H1 (cell line): ENCODE measurements around the gene TMEM269. TPM values are rescaled to one million over a fixed set of nuclear protein-coding genes. Genes with fewer than 3 reads are reported as not detected.

Source experiments
- CTCF ChIA-PET: fragments of 300-600 bp; sonication (Branson Sonifier 250); formaldehyde crosslinking; loops from one replicate; lab custom pipeline; 2021; ENCODE audit not compliant: partially characterized antibody; lab: Charles Lee
- POLR2A ChIA-PET: fragments of 300-600 bp; sonication (Branson Sonifier 250); formaldehyde crosslinking; loops from one replicate; lab custom pipeline; 2021; ENCODE audit warnings: inconsistent platforms; ENCODE audit not compliant: partially characterized antibody; lab: Charles Lee
- DNase-seq, 2 experiments: peaks; one replicate each; pipeline versions ENCODE4 v3.0.0 to v3.0.0-alpha.2; 2010 to 2022; ENCODE audit warnings: low spot score in 2 of 2, low read depth in 1 of 2, mixed read lengths in 1 of 2
- FAIRE-seq: peaks from 2 replicates; lab custom pipeline; 2011; peaks lifted over from hg19 to GRCh38; lab: Jason Lieb, UNC
- H2AFZ ChIP-seq: 2 replicates; pipeline ENCODE4 v1.8.1; 2012; ENCODE audit warnings: low read length, inconsistent platforms
- H2AK5ac ChIP-seq: 2 replicates; pipeline ENCODE4 v1.6.1; 2013; ENCODE audit warnings: low read depth, low read length
- H2BK120ac ChIP-seq: replicated peaks from 2 replicates; pipeline ENCODE3; 2013; ENCODE audit warnings: low read depth, low read length, inconsistent platforms
- H2BK12ac ChIP-seq: 2 replicates; pipeline ENCODE4 v1.6.1; 2013; ENCODE audit warnings: low read depth, low read length
- H2BK15ac ChIP-seq: 2 replicates; pipeline ENCODE4 v1.6.1; 2013; ENCODE audit warnings: low read length
- H2BK20ac ChIP-seq: 2 replicates; pipeline ENCODE4 v1.6.1; 2013; ENCODE audit warnings: low read length
- H2BK5ac ChIP-seq: 2 replicates; pipeline ENCODE4 v1.6.1; 2013; ENCODE audit warnings: low read depth, low read length
- H3K14ac ChIP-seq: 2 replicates; pipeline ENCODE4 v1.6.1; 2013; ENCODE audit warnings: inconsistent platforms; ENCODE audit not compliant: insufficient read length
- H3K18ac ChIP-seq: 2 replicates; pipeline ENCODE4 v1.6.1; 2013; ENCODE audit warnings: low read length; ENCODE audit errors: extremely low read depth
- H3K23ac ChIP-seq: 2 replicates; pipeline ENCODE4 v1.6.1; 2013; ENCODE audit warnings: inconsistent platforms; ENCODE audit not compliant: insufficient read length
- H3K23me2 ChIP-seq: 2 replicates; pipeline ENCODE4 v1.6.1; 2013; ENCODE audit warnings: low read depth, low read length
- H3K27ac ChIP-seq: 2 replicates; pipeline ENCODE4 v1.6.1; 2011; ENCODE audit warnings: low read depth, low read length, inconsistent platforms
- H3K27me3 ChIP-seq, 4 experiments: replicated peaks in 1 of 4; 1 replicate in 1 of 4; 2 replicates in 3 of 4; pipeline versions ENCODE4 v1.6.1 to v1.8.1; 2011 to 2013; ENCODE audit warnings: low read length in 3 of 4, mild to moderate bottlenecking in 3 of 4, inconsistent platforms in 2 of 4, mixed read lengths in 2 of 4, moderate library complexity in 1 of 4; ENCODE audit not compliant: control insufficient read depth in 3 of 4, insufficient read depth in 3 of 4; ENCODE audit errors: extremely low read depth in 1 of 4
- H3K36me3 ChIP-seq, 4 experiments: 2 replicates each; pipeline versions ENCODE4 v1.6.1 to v1.8.1; 2011 to 2013; ENCODE audit warnings: mild to moderate bottlenecking in 4 of 4, low read length in 3 of 4, moderate library complexity in 2 of 4, control low read depth in 1 of 4, inconsistent platforms in 1 of 4; ENCODE audit not compliant: insufficient read depth in 4 of 4, control insufficient read depth in 2 of 4
- H3K4ac ChIP-seq: replicated peaks from 2 replicates; pipeline ENCODE3; 2013; ENCODE audit warnings: low read length, low read depth, mixed read lengths, inconsistent platforms; ENCODE audit not compliant: insufficient read length
- H3K4me1 ChIP-seq, 4 experiments: replicated peaks in 1 of 4; 1 replicate in 1 of 4; 2 replicates in 3 of 4; pipeline versions ENCODE4 v1.6.1 to v1.8.1; 2011 to 2013; ENCODE audit warnings: low read length in 3 of 4, inconsistent platforms in 2 of 4, mixed read lengths in 1 of 4; ENCODE audit not compliant: insufficient read depth in 4 of 4, control insufficient read depth in 3 of 4
- H3K4me2 ChIP-seq, 2 experiments: 2 replicates each; pipeline versions ENCODE4 v1.6.1 to v1.8.1; 2011 to 2013; ENCODE audit warnings: low read depth in 2 of 2, low read length in 2 of 2, control low read depth in 1 of 2, inconsistent platforms in 1 of 2, mild to moderate bottlenecking in 1 of 2; ENCODE audit not compliant: insufficient read depth in 1 of 2
- H3K4me3 ChIP-seq, 4 experiments: fragments of 200-600, 300-600 bp in 1 of 4; sonication (generic), shearing (Covaris generic), sonication (Bioruptor Twin) in 1 of 4; 2 replicates each; pipeline versions ENCODE4 v1.5.1 to v1.8.1; 2011 to 2016; ENCODE audit warnings: low read length in 4 of 4, low read depth in 3 of 4, control low read depth in 2 of 4, inconsistent platforms in 2 of 4, mild to moderate bottlenecking in 2 of 4, mixed read lengths in 1 of 4, moderate library complexity in 1 of 4; ENCODE audit not compliant: insufficient read depth in 2 of 4; ENCODE audit errors: extremely low read depth in 1 of 4
- H3K56ac ChIP-seq: replicated peaks from 2 replicates; pipeline ENCODE3; 2013; ENCODE audit warnings: low read depth, mild to moderate bottlenecking, mixed read lengths, low read length, inconsistent platforms; ENCODE audit not compliant: insufficient read length
- H3K79me1 ChIP-seq: 2 replicates; pipeline ENCODE4 v1.6.1; 2013; ENCODE audit warnings: low read depth, low read length, control low read depth
- H3K79me2 ChIP-seq, 2 experiments: 2 replicates each; pipeline versions ENCODE4 v1.6.1 to v1.8.1; 2012 to 2013; ENCODE audit warnings: low read length in 2 of 2, mild to moderate bottlenecking in 2 of 2, inconsistent platforms in 1 of 2; ENCODE audit not compliant: insufficient read depth in 2 of 2, control insufficient read depth in 1 of 2
- H3K9ac ChIP-seq, 4 experiments: replicated peaks in 1 of 4; 1 replicate in 1 of 4; 2 replicates in 3 of 4; pipeline versions ENCODE4 v1.6.1 to v1.8.1; 2011 to 2013; ENCODE audit warnings: low read depth in 3 of 4, low read length in 3 of 4, control low read depth in 2 of 4, mild to moderate bottlenecking in 2 of 4, moderate library complexity in 2 of 4, inconsistent platforms in 1 of 4; ENCODE audit errors: extremely low read depth in 1 of 4
- H3K9me3 ChIP-seq, 2 experiments: 2 replicates each; pipeline versions ENCODE4 v1.6.1 to v1.8.1; 2012 to 2013; ENCODE audit warnings: mild to moderate bottlenecking in 2 of 2, moderate library complexity in 2 of 2, control low read depth in 1 of 2, inconsistent platforms in 1 of 2, low read depth in 1 of 2, low read length in 1 of 2, mixed read lengths in 1 of 2; ENCODE audit not compliant: insufficient read depth in 2 of 2
- H4K20me1 ChIP-seq, 2 experiments: replicated peaks in 1 of 2; 2 replicates each; pipeline versions ENCODE3 to v1.8.1; 2011 to 2013; ENCODE audit warnings: inconsistent platforms in 2 of 2, low read length in 2 of 2, mild to moderate bottlenecking in 1 of 2; ENCODE audit not compliant: insufficient read depth in 2 of 2, control insufficient read depth in 1 of 2
- H4K5ac ChIP-seq: 2 replicates; pipeline ENCODE4 v1.6.1; 2013; ENCODE audit warnings: low read length, low read depth, mixed read lengths, inconsistent platforms; ENCODE audit not compliant: insufficient read length
- H4K8ac ChIP-seq: 2 replicates; pipeline ENCODE4 v1.8.0; 2013; ENCODE audit warnings: mild to moderate bottlenecking, moderate library complexity, low read length, inconsistent platforms; ENCODE audit not compliant: insufficient read depth; ENCODE audit errors: extremely low read depth
- H4K91ac ChIP-seq: replicated peaks from 2 replicates; pipeline ENCODE3; 2013; ENCODE audit warnings: low read length, mixed read lengths, inconsistent platforms; ENCODE audit not compliant: insufficient read length
- ASH2L ChIP-seq: fragments of 200-600, 300-600 bp; sonication (generic); IDR thresholded peaks from one replicate; pipeline ENCODE4 v1.7.1; 2017; ENCODE audit warnings: low read length
- CHD1 ChIP-seq: IDR thresholded peaks from 2 replicates; pipeline ENCODE4 v1.6.1; 2012; ENCODE audit warnings: low read depth, low read length, improper control_type of control experiment
- CTCF ChIP-seq, 3 experiments: IDR thresholded peaks; 1 replicate in 2 of 3; 2 replicates in 1 of 3; pipeline versions ENCODE4 v1.5.1 to v1.6.1; 2011; ENCODE audit warnings: low read length in 3 of 3, mild to moderate bottlenecking in 3 of 3, inconsistent platforms in 2 of 3, low read depth in 1 of 3, moderate library complexity in 1 of 3; ENCODE audit not compliant: insufficient read depth in 1 of 3; ENCODE audit errors: control extremely low read depth in 1 of 3
- GABPA ChIP-seq: IDR thresholded peaks from 2 replicates; pipeline ENCODE4 v1.6.1; 2011; ENCODE audit warnings: mild to moderate bottlenecking, low read length, moderate library complexity, borderline replicate concordance; ENCODE audit not compliant: insufficient read depth
- POLR2A ChIP-seq, 2 experiments: IDR thresholded peaks; 1 replicate in 1 of 2; 2 replicates in 1 of 2; pipeline ENCODE4 v1.6.1; 2011; ENCODE audit warnings: low read depth in 2 of 2, low read length in 2 of 2, mild to moderate bottlenecking in 2 of 2; ENCODE audit errors: control extremely low read depth in 1 of 2
- SP1 ChIP-seq: IDR thresholded peaks from 2 replicates; pipeline ENCODE4 v1.6.1; 2011; ENCODE audit warnings: low read depth, low read length
- SUZ12 ChIP-seq: fragments of 200-600 bp; sonication (generic); IDR thresholded peaks from 2 replicates; pipeline ENCODE4 v1.6.1; 2012; ENCODE audit warnings: mild to moderate bottlenecking, inconsistent platforms, low read length, moderate library complexity, mixed read lengths
- TAF7 ChIP-seq: optimal IDR thresholded peaks from 2 replicates; pipeline ENCODE3; 2011; ENCODE audit warnings: low read depth, mild to moderate bottlenecking, inconsistent platforms, low read length, moderate library complexity, borderline replicate concordance
- YY1 ChIP-seq: IDR thresholded peaks from 2 replicates; pipeline ENCODE4 v1.6.1; 2011; ENCODE audit warnings: low read depth, mild to moderate bottlenecking, low read length
- WGBS, 2 experiments: shearing (Covaris generic) in 1 of 2; methylation state at CpG; one replicate each; pipeline versions ENCODE4 v1.1.6 to v1.1.7; 2013 to 2015; ENCODE audit warnings: low lambda C conversion rate in 2 of 2, mixed read lengths in 2 of 2, inconsistent platforms in 1 of 2, low coverage in 1 of 2, missing lambda C conversion rate in 1 of 2; ENCODE audit not compliant: insufficient replicate concordance in 2 of 2, insufficient coverage in 1 of 2, insufficient read length in 1 of 2; ENCODE audit errors: extremely low coverage in 1 of 2, missing lambda C conversion rate in 1 of 2; 5-methylcytosine and 5-hydroxymethylcytosine counted together
- polyA plus RNA-seq, 7 experiments: library from polyadenylated mRNA; depleted of rRNA in 3 of 7; stranded (reverse) in 5 of 7; unstranded in 2 of 7; fragments of >200 nt in 5 of 7; fragments of 200-250 nt in 2 of 7; gene quantifications; 1 replicate in 5 of 7; 2 replicates in 1 of 7; 4 replicates in 1 of 7; pipeline versions ENCODE4 v1.2.1 to v1.2.3, GENCODE V29; 2011 to 2013; ENCODE audit warnings: missing spikeins in 2 of 7, mixed read lengths in 2 of 7
- total RNA-seq: library from RNA; stranded (reverse); fragmentation: NEBNext Ultra II Directional; extraction: Animal tissue kit (Norgen Biotek cat#: 25700); gene quantifications from 2 replicates; pipeline ENCODE4 v1.2.1, GENCODE V29; 2021
- TF ChIP-seq, protein P1 (sequence below): IDR thresholded peaks from 2 replicates; pipeline ENCODE4 v1.6.1; 2012; ENCODE audit warnings: low read length, inconsistent platforms

TMEM269 gene
- total and polyA plus RNA-seq, 2 of the 8 experiments (the other 6 are each of a cell fraction or from before 2014, with no cell fraction given): 0.14 to 0.35 TPM

DNA sequence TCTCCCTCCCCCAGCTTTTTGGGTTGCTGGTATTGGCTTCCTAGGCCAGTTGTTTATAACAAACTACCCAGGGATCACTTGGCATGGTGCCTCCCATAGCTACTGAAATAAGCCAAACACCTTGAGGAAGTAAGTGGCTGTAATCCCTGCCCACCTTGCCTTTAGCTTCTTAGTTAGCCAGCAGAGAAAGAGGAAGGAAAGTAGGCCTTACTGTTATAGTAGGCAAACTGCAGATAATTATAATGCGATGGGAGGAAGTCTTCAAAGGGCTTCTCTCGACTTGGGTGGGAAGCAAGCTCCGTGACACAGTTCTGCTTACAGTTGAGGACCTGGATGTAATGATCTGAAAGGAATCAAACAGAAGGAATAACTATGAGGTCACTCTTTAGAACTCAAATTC, 26.1 kb upstream of the TMEM269 start:
- H3K14ac ChIP-seq: no peak overlapping the region
- H3K4me3 ChIP-seq: no peak overlapping the region
- H2BK20ac ChIP-seq: no peak overlapping the region
- no peaks in the 10 kb centered on the region for H3K23me2 ChIP-seq
- CTCF ChIA-PET: interaction anchor here (0.9 to 6.8 kb wide), 8 partner anchors 14 to 314 kb away, joined by 3 to 77 read pairs (median 6); partner anchors contain the start of gene CLDN19
- no peak overlapping the region for H4K5ac ChIP-seq
- no peak overlapping the region for H3K56ac ChIP-seq
- H3K4ac ChIP-seq: no peak overlapping the region
- POLR2A ChIA-PET: interaction anchor here (1.8 kb wide), 1 partner anchor 76 kb away, joined by 9 read pairs; the partner anchor contains the start of gene YBX1
- no peak overlapping the region for H2BK12ac ChIP-seq
- no peak overlapping the region for H2BK120ac ChIP-seq
- no peak overlapping the region for H4K91ac ChIP-seq
- no peak overlapping the region for H2BK5ac ChIP-seq
- H3K18ac ChIP-seq: no peak overlapping the region
- no peak overlapping the region for H3K9ac ChIP-seq
- FAIRE-seq (no peak), DNase-seq (no peak)
- H4K8ac ChIP-seq: no peak overlapping the region
- H3K9me3 ChIP-seq: no peaks in the 10 kb centered on the region
- no peak overlapping the region for H3K27ac ChIP-seq
- H2BK15ac ChIP-seq: no peak overlapping the region
- H3K27me3 ChIP-seq: no peaks in the 10 kb centered on the region
- no peaks in the 10 kb centered on the region for H3K79me1 ChIP-seq
- WGBS, 2 experiments: 90% methylated on average over 3 of the region's 3 CpGs; no CpG with 5 or more reads in 1 of the 2 experiments
- no peaks in the 10 kb centered on the region for H4K20me1 ChIP-seq
- H3K23ac ChIP-seq: no peak overlapping the region
- no peak overlapping the region for H2AFZ ChIP-seq
- H3K36me3 ChIP-seq: peaks cover 8 to 46% (median 34%) of the 10 kb centered on the region in 4 experiments; a peak in 7 of 8 replicates
- H3K4me1 ChIP-seq: no peaks in the 10 kb centered on the region
- H3K79me2 ChIP-seq: no peaks in the 10 kb centered on the region
- H2AK5ac ChIP-seq: no peak overlapping the region
- no peak overlapping the region for H3K4me2 ChIP-seq
- TF ChIP-seq, protein P1, sequence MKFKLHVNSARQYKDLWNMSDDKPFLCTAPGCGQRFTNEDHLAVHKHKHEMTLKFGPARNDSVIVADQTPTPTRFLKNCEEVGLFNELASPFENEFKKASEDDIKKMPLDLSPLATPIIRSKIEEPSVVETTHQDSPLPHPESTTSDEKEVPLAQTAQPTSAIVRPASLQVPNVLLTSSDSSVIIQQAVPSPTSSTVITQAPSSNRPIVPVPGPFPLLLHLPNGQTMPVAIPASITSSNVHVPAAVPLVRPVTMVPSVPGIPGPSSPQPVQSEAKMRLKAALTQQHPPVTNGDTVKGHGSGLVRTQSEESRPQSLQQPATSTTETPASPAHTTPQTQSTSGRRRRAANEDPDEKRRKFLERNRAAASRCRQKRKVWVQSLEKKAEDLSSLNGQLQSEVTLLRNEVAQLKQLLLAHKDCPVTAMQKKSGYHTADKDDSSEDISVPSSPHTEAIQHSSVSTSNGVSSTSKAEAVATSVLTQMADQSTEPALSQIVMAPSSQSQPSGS: no peak
- no peak for TF ChIP-seq ASH2L
- no peak for TF ChIP-seq GABPA
- TF ChIP-seq TAF7: no peak
- no peak for TF ChIP-seq CHD1
- TF ChIP-seq YY1: no peak
- TF ChIP-seq SP1: no peak
- no peak for TF ChIP-seq POLR2A (IDR thresholded peaks at IDR 0.05; ENCODE audit: control extremely low read depth in 1 of 2, low read depth in 2 of 2, low read length in 2 of 2)
- no peak for TF ChIP-seq SUZ12
- TF ChIP-seq CTCF (IDR thresholded peaks at IDR 0.05; ENCODE audit: control extremely low read depth in 1 of 3, insufficient read depth in 1 of 3, low read depth in 1 of 3, low read length in 3 of 3): no peak
